Measurements from ENCODE around the gene CELSR1.

DNA sequence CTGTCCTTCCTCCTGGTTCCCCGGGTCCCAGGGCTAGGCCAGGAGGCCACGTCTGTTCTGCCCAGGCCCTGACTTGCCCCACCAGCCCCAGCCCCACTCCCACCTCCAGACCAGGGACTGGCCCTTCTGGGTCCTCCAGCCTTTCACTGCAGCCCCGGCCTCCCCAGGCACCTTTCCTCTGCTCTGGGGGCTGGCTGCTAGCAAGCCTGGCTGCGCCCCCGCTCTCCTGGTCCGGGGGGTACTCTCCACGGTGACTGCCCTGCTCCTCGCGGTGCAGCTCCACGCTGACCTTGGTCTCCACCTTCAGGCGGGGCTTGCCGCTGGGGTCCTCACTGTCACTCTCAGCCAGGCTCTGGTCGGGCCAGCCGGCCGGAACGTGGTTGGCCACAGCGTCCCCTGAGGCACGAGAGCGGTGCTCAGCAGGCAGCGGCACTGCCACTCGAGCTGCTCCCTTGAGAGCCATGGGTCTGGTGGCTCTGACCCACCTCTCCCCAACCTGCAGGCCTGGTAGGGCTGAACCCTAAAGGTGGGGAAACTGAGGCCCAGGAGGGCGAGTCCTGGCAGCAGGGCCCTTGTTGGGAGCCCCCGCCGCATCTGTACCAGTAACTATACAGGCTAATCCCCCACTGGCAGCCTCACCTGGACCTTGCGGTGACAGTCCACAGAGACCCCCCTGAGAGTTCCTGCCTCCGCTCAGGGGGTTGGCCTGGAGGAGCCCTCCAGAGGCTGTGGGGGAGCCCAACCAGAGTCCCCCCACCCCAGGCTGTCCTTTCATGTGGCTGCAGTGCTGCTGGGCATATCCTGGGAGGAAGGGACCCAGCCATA is 172.9 kb downstream of the CELSR1 start:
- TF ChIP-seq, protein P1, sequence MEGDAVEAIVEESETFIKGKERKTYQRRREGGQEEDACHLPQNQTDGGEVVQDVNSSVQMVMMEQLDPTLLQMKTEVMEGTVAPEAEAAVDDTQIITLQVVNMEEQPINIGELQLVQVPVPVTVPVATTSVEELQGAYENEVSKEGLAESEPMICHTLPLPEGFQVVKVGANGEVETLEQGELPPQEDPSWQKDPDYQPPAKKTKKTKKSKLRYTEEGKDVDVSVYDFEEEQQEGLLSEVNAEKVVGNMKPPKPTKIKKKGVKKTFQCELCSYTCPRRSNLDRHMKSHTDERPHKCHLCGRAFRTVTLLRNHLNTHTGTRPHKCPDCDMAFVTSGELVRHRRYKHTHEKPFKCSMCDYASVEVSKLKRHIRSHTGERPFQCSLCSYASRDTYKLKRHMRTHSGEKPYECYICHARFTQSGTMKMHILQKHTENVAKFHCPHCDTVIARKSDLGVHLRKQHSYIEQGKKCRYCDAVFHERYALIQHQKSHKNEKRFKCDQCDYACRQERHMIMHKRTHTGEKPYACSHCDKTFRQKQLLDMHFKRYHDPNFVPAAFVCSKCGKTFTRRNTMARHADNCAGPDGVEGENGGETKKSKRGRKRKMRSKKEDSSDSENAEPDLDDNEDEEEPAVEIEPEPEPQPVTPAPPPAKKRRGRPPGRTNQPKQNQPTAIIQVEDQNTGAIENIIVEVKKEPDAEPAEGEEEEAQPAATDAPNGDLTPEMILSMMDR (conservative IDR thresholded peaks at IDR 0.05; ENCODE audit: low read depth, low read length): no peak
- no peak for TF ChIP-seq EZH2phosphoT487 (IDR thresholded peaks at IDR 0.05; ENCODE audit: borderline replicate concordance, low read length)
- TF ChIP-seq EZH2 (IDR thresholded peaks at IDR 0.05; ENCODE audit: low read length, unreplicated experiment): no peak

Data from PC-3 (cell line).